Measurements from ENCODE around the gene PDCD1. TPM values are rescaled to one million over a fixed set of nuclear protein-coding genes. Genes with fewer than 3 reads are reported as not detected.

The PDCD1 gene
- total and polyA plus RNA-seq, 2 experiments from 2014 or later, result not detected

DNA sequence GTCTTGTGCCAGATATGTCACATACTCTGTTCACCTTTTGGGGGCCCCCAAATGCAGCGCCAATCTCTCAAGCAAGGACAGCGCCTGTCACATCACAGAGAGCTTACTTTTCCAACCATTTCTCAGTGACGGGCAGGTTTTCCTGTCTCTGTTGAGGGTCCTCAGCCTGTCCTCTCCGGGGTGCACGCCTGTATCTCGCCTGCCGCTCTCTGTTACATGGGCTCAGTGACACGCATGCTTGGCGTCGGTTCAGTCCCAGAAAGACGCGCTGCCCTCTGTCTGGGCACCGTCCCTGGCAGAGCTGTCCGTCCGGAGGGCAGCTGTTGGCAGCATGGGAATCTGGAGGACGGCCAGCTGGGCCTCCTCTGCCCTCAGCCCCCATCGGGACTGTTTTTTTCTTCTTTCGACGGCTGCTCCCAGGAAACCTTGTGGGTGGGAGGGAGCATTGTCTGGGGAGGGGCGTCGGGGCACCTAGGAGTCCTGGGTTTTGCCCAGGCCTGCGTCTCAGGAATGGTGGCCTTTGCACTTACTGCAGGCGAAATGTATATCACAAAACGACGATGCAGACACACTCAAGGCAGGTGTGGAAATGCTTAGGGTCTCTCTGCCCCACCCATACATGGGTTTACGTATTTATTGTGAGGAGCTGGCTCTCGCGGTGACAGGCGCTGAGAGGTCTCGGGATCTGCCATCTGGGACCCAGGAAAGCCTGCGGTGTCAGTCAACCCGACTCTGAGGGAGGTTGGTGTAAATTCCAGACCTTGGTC lies 41.7 kb upstream of the PDCD1 start:
- 78 to 82% methylated on average over 31 to 32 of the region's 32 CpGs for WGBS, 2 experiments (ENCODE audit: low coverage in 1 of 2, low lambda C conversion rate in 2 of 2, missing lambda C conversion rate in 2 of 2)
- H3K9me2 ChIP-seq (ENCODE audit: insufficient read depth), result no peaks in the 10 kb centered on the region
- no peak overlapping the region for H3K9ac ChIP-seq
- no peaks in the 10 kb centered on the region for H3K4me1 ChIP-seq (ENCODE audit: insufficient read depth)
- H2AFZ ChIP-seq, result no peak overlapping the region
- H3F3A ChIP-seq (ENCODE audit: insufficient read depth), result no peaks in the 10 kb centered on the region
- no peak overlapping the region for H3K27ac ChIP-seq
- H3K27me3 ChIP-seq (replicated peaks; ENCODE audit: insufficient read depth), result peaks cover 6% of the 10 kb centered on the region; the same call in 1 of the 2 replicates
- no peak overlapping the region for H3K4me2 ChIP-seq (ENCODE audit: unreplicated experiment)
- H3K9me3 ChIP-seq (ENCODE audit: low read depth), result no peaks in the 10 kb centered on the region
- no peak overlapping the region for H3K4me3 ChIP-seq
- no peaks in the 10 kb centered on the region for H3K36me3 ChIP-seq (ENCODE audit: low read depth)
- in situ Hi-C loops (cut with MboI), result no loop called here
- H3K79me2 ChIP-seq (ENCODE audit: insufficient read depth), result no peaks in the 10 kb centered on the region
- no peak for DNase-seq
- H4K20me1 ChIP-seq (ENCODE audit: insufficient read depth), result no peaks in the 10 kb centered on the region
- TF ChIP-seq EZH2phosphoT487 (IDR thresholded peaks at IDR 0.05; ENCODE audit: insufficient read depth, low read depth), result no peak
- no peak for TF ChIP-seq EZH2 (IDR thresholded peaks at IDR 0.05; ENCODE audit: insufficient read depth, poor library complexity, severe bottlenecking)

GRCh38 chr2:241898463-241899270 lies 40.0 kb upstream of the PDCD1 start:
- H3K4me3 ChIP-seq, result no peak overlapping the region
- no peak overlapping the region for H3K27ac ChIP-seq
- no peaks in the 10 kb centered on the region for H3K9me3 ChIP-seq (ENCODE audit: low read depth)
- no peaks in the 10 kb centered on the region for H3K79me2 ChIP-seq (ENCODE audit: insufficient read depth)
- no peak overlapping the region for H3K4me2 ChIP-seq (ENCODE audit: unreplicated experiment)
- in situ Hi-C loops (cut with MboI), result no loop called here
- TF ChIP-seq EZH2 (IDR thresholded peaks at IDR 0.05; ENCODE audit: insufficient read depth, poor library complexity, severe bottlenecking), result no peak
- TF ChIP-seq EZH2phosphoT487 (IDR thresholded peaks at IDR 0.05; ENCODE audit: insufficient read depth, low read depth), result no peak
- no peaks in the 10 kb centered on the region for H3K4me1 ChIP-seq (ENCODE audit: insufficient read depth)
- H2AFZ ChIP-seq, result no peak overlapping the region
- WGBS, 2 experiments (ENCODE audit: low coverage in 1 of 2, low lambda C conversion rate in 2 of 2, missing lambda C conversion rate in 2 of 2), result 59 to 60% methylated on average over 30 of the region's 30 CpGs
- no peaks in the 10 kb centered on the region for H3K9me2 ChIP-seq (ENCODE audit: insufficient read depth)
- H3K36me3 ChIP-seq (ENCODE audit: low read depth), result no peaks in the 10 kb centered on the region
- DNase-seq, result no peak
- H4K20me1 ChIP-seq (ENCODE audit: insufficient read depth), result no peaks in the 10 kb centered on the region
- no peak overlapping the region for H3K9ac ChIP-seq
- H3F3A ChIP-seq (ENCODE audit: insufficient read depth), result no peaks in the 10 kb centered on the region
- H3K27me3 ChIP-seq (replicated peaks; ENCODE audit: insufficient read depth), result peaks cover 6% of the 10 kb centered on the region; the same call in 1 of the 2 replicates

- Histone ChIP-seq H3K36me3 (ENCODE audit: low read depth) (no peaks in the 10 kb centered on the region), H4K20me1 (ENCODE audit: insufficient read depth) (no peaks in the 10 kb centered on the region), H3K4me2 (ENCODE audit: unreplicated experiment) (no peak overlapping the region), H3K4me1 (ENCODE audit: insufficient read depth) (peaks cover 2% of the 10 kb centered on the region), H2AFZ (no peak overlapping the region), H3F3A (ENCODE audit: insufficient read depth) (no peaks in the 10 kb centered on the region), H3K4me3 (no peak overlapping the region), H3K27ac (no peak overlapping the region), H3K9ac (no peak overlapping the region), H3K9me3 (ENCODE audit: low read depth) (no peaks in the 10 kb centered on the region), H3K79me2 (ENCODE audit: insufficient read depth) (no peaks in the 10 kb centered on the region), H3K27me3 (replicated peaks; ENCODE audit: insufficient read depth) (peaks cover 6% of the 10 kb centered on the region; the same call in 1 of the 2 replicates), H3K9me2 (ENCODE audit: insufficient read depth) (no peaks in the 10 kb centered on the region)
- 79 to 82% methylated on average over 17 of the region's 17 CpGs for WGBS, 2 experiments (ENCODE audit: low coverage in 1 of 2, low lambda C conversion rate in 2 of 2, missing lambda C conversion rate in 2 of 2)
- in situ Hi-C loops (cut with MboI), result no loop called here
- no peak for DNase-seq
- TF ChIP-seq EZH2 (IDR thresholded peaks at IDR 0.05; ENCODE audit: insufficient read depth, poor library complexity, severe bottlenecking) (no peak), EZH2phosphoT487 (IDR thresholded peaks at IDR 0.05; ENCODE audit: insufficient read depth, low read depth) (no peak)
These were observed 38.7 kb upstream of the PDCD1 start for GRCh38 chr2:241897231-241897916.

DNA sequence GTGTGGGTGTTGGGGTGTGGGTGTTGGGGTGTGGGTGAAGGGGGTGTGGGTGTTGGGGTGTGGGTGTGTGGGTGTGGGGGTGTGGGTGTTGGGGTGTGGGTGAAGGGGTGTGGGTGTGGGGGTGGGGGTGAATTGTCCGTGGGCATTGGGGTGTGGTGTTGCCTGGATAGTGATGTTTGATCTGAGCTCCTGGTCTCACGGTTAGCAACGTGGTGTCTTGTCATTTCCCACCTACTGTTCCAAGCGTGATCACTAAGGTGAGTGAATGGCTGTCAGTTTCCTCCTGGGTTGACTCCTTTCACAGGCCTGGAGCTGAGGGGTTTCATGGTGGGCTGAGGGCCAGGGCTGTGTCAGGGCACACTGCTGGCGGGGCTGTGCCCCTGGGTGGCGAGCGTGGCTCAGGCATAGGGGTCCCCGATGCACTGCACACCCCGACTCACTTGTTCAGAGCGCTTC lies 38.1 kb upstream of the PDCD1 start:
- WGBS, 2 experiments (ENCODE audit: low coverage in 1 of 2, low lambda C conversion rate in 2 of 2, missing lambda C conversion rate in 2 of 2), result 74 to 88% methylated on average over 7 to 10 of the region's 10 CpGs
- in situ Hi-C loops (cut with MboI), result no loop called here
- Histone ChIP-seq H3K27me3 (replicated peaks; ENCODE audit: insufficient read depth) (peaks cover 6% of the 10 kb centered on the region; the same call in 1 of the 2 replicates), H4K20me1 (ENCODE audit: insufficient read depth) (no peaks in the 10 kb centered on the region), H3K9me2 (ENCODE audit: insufficient read depth) (no peaks in the 10 kb centered on the region), H2AFZ (no peak overlapping the region), H3K79me2 (ENCODE audit: insufficient read depth) (no peaks in the 10 kb centered on the region), H3K4me3 (no peak overlapping the region), H3K9ac (no peak overlapping the region), H3K4me1 (ENCODE audit: insufficient read depth) (peaks cover 8% of the 10 kb centered on the region), H3K27ac (no peak overlapping the region), H3K36me3 (ENCODE audit: low read depth) (no peaks in the 10 kb centered on the region), H3K4me2 (ENCODE audit: unreplicated experiment) (no peak overlapping the region), H3F3A (ENCODE audit: insufficient read depth) (no peaks in the 10 kb centered on the region), H3K9me3 (ENCODE audit: low read depth) (no peaks in the 10 kb centered on the region)
- TF ChIP-seq EZH2 (IDR thresholded peaks at IDR 0.05; ENCODE audit: insufficient read depth, poor library complexity, severe bottlenecking) (no peak), EZH2phosphoT487 (IDR thresholded peaks at IDR 0.05; ENCODE audit: insufficient read depth, low read depth) (no peak)
- no peak for DNase-seq
